IPS DF 6.9 (cell line): Measurements from ENCODE around the gene CDC14B.
A peak's percentile ranks its signal among the peaks of the same experiment; 100 is the strongest.
"Not testable (repeated sequence)": the region's sequence is repeated elsewhere in the genome, so short reads cannot be mapped to it uniquely, and the experiment has no call there.

Source experiments
- DNase-seq: peaks from one replicate; pipeline ENCODE4 v3.0.0-alpha.2; 2013; ENCODE audit warnings: low read depth, low spot score
- H3K27ac ChIP-seq: one replicate; pipeline ENCODE4 v1.5.1; 2013; ENCODE audit warnings: low read length, control low read depth
- H3K27me3 ChIP-seq: 2 replicates; pipeline ENCODE4 v1.6.1; 2013; ENCODE audit warnings: mild to moderate bottlenecking, low read length; ENCODE audit not compliant: control insufficient read depth, insufficient read depth
- H3K36me3 ChIP-seq: 2 replicates; pipeline ENCODE4 v1.6.1; 2013; ENCODE audit warnings: low read length; ENCODE audit not compliant: control insufficient read depth, insufficient read depth
- H3K4me1 ChIP-seq: 2 replicates; pipeline ENCODE4 v1.6.1; 2013; ENCODE audit warnings: low read length; ENCODE audit not compliant: control insufficient read depth, insufficient read depth
- H3K4me3 ChIP-seq: 2 replicates; pipeline ENCODE4 v1.5.1; 2013; ENCODE audit warnings: mild to moderate bottlenecking, low read length
- H3K9me3 ChIP-seq: 2 replicates; pipeline ENCODE4 v1.6.1; 2013; ENCODE audit warnings: low read length, inconsistent platforms; ENCODE audit not compliant: control insufficient read depth, insufficient read depth
- WGBS: extraction: QIAGEN DNeasy Blood & Tissue Kit; methylation state at CpG from one replicate; pipeline ENCODE4 v1.1.7; 2013; ENCODE audit warnings: mixed read lengths, missing lambda C conversion rate; ENCODE audit not compliant: insufficient read length, insufficient coverage; 5-methylcytosine and 5-hydroxymethylcytosine counted together

The CDC14B gene

GRCh38 chr9:96621618-96622017, 2.0 kb upstream of the CDC14B start:
- Histone ChIP-seq H3K27ac (no peak overlapping the region), H3K36me3 (no peaks in the 10 kb centered on the region), H3K9me3 (no peaks in the 10 kb centered on the region), H3K4me1 (peaks cover 2% of the 10 kb centered on the region; the same call in 1 of the 2 replicates), H3K27me3 (peaks cover 5% of the 10 kb centered on the region), H3K4me3 (no peak overlapping the region)
- no CpG with 5 or more reads among the region's 4 CpGs for WGBS
- no peak for DNase-seq

GRCh38 chr9:96620832-96621269, 1.2 kb upstream of the CDC14B start:
- no CpG with 5 or more reads among the region's 7 CpGs for WGBS
- no peak overlapping the region for H3K4me3 ChIP-seq
- DNase-seq: no peak
- H3K36me3 ChIP-seq: no peaks in the 10 kb centered on the region
- H3K27me3 ChIP-seq: peaks cover 5% of the 10 kb centered on the region
- H3K9me3 ChIP-seq: no peaks in the 10 kb centered on the region
- H3K27ac ChIP-seq: no peak overlapping the region
- peaks cover 2% of the 10 kb centered on the region; the same call in 1 of the 2 replicates for H3K4me1 ChIP-seq

GRCh38 chr9:96620181-96620514, 505 bp upstream of the CDC14B start:
- Histone ChIP-seq H3K9me3 (no peaks in the 10 kb centered on the region), H3K4me3 (peak overlapping the region; percentile 71; the same call in 1 of the 2 replicates), H3K27me3 (peaks cover 5% of the 10 kb centered on the region), H3K36me3 (no peaks in the 10 kb centered on the region), H3K27ac (no peak overlapping the region), H3K4me1 (peaks cover 2% of the 10 kb centered on the region; the same call in 1 of the 2 replicates)
- DNase-seq: no peak
- no CpG with 5 or more reads among the region's 11 CpGs for WGBS

DNA sequence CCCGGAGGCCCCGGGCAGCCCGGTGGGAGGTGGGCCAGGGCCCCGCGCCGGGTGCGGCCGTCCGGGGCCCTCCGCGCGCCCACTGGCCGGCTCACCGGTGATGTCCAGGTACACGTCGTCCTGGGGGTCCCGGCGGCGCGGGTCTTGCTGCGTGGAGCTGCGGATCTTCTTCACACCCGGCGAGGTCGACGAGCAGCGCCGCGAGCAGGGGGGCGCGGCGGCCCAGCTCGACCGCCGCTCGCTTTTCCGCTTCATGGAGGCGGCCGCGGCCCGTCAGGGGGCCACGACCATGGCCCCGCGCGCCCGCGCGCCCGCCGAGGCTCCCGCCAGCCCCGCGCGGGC, 548 bp downstream of the CDC14B start:
- Histone ChIP-seq H3K27me3 (peaks cover 5% of the 10 kb centered on the region), H3K36me3 (no peaks in the 10 kb centered on the region), H3K4me3 (peak overlapping the region; percentile 71; the same call in 1 of the 2 replicates), H3K4me1 (peaks cover 2% of the 10 kb centered on the region; the same call in 1 of the 2 replicates), H3K9me3 (no peaks in the 10 kb centered on the region), H3K27ac (no peak overlapping the region)
- WGBS: no CpG with 5 or more reads among the region's 54 CpGs
- no peak for DNase-seq

DNA sequence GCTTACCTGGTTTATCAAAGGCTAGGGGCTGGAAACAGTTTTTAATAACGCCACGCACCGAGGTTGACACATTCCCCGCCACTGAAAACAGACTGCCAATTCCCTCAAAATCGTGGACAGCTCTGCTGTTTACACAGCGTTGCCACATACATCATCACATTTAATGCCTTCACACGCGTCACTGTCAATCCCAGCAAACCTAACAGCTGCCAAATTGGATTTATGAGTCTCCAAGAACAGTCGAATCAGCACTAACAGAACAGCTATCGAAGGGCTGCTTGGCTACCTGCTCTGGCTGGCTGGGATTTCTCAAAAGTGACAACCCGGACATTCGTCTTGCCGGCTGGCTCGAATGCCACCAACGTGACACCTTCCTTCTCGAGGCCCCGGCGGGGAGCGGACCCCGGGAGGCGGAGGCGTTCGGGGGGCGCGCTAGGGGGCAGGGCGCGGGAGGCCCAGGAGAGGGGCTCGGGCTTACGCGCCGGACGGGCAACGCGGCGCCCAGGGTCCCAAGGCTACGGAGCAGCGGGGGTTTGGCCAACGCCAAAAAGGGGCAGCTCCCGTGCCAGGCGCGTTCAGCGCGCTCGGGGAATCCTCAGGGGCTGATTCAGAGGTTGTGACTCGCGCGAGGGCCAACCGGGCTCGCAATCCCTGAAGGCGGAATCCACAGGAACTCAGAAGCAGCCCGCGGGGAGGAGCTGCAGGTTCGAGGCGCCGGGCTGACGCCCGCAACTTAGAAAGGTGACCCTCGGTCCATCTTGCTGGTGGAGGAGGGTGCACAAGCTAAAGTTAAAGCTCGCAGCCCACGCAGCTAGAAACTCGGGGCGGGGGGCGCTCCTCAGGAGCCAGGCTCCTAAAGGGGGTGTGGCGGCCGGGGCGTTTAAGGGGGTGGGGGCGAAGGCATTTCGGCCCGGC, 1.2 kb downstream of the CDC14B start:
- DNase-seq: no peak
- H3K27ac ChIP-seq: no peak overlapping the region
- no CpG with 5 or more reads among the region's 69 CpGs for whole genome bisulfite sequencing
- H3K4me3 ChIP-seq: peak overlapping the region; percentile 71; the same call in 1 of the 2 replicates
- no peaks in the 10 kb centered on the region for H3K36me3 ChIP-seq
- H3K9me3 ChIP-seq: no peaks in the 10 kb centered on the region
- H3K27me3 ChIP-seq: peaks cover 5% of the 10 kb centered on the region
- peaks cover 2% of the 10 kb centered on the region; the same call in 1 of the 2 replicates for H3K4me1 ChIP-seq

- Histone ChIP-seq H3K4me1 (peaks cover 2% of the 10 kb centered on the region; the same call in 1 of the 2 replicates), H3K36me3 (no peaks in the 10 kb centered on the region), H3K27me3 (peaks cover 5% of the 10 kb centered on the region), H3K27ac (no peak overlapping the region), H3K9me3 (no peaks in the 10 kb centered on the region), H3K4me3 (no peak overlapping the region)
- no peak for DNase-seq
- 100% methylated on average over 2 of the region's 22 CpGs for WGBS
Observed at GRCh38 chr9:96617439-96618185, 2.0 kb downstream of the CDC14B start.

DNA sequence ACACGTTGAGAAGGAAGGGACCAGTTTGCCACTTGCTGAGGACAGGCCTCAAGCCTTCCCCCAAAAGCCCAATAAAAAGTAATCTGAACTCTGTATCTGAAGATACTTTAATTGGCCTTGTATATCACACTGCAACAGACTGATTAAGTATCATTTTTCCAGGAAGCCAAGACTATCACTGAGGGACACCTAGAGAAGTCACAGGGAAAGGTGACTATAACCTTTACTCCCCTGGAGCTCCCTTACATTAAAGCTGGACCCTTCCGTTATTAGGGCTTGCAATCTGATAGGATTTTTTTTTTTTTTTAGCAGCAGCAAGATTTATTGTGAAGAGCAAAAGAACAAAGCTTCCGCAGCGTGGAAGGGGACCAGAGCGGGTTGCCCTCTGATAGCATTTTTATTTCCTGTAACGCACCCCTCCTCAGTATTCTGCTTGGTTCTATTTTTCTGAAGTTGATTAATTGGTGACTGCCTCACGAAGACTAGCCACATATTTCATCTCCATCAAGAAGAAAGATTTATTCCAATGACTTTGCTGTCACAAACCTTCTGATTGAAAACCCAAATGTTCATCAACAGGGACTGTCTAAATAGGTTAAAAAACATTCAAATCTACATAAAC, 2.7 kb downstream of the CDC14B start:
- no peak for DNase-seq
- no CpG with 5 or more reads among the region's 7 CpGs for WGBS
- Histone ChIP-seq H3K4me1 (peaks cover 6% of the 10 kb centered on the region; the same call in 1 of the 2 replicates), H3K36me3 (no peaks in the 10 kb centered on the region), H3K9me3 (no peaks in the 10 kb centered on the region), H3K4me3 (no peak overlapping the region), H3K27ac (no peak overlapping the region), H3K27me3 (peaks cover 5% of the 10 kb centered on the region)

DNA sequence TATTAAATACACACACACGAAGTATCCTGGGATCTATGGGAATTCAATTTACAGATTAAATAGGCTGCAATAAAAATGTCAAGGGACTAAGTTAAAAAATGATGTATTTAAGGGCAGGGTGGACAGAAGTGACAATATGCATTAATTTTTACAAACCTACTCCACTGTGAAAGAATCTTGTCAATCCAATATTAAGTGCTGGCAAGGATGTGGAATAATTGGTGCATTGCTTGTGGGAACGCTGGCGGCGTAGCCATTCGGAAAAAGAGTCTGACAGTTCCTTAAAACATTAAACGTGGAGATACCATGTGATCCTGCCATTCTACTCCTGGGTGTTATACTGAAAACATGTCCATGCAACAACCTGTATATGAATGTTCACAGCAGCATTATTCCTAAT, 4.2 kb downstream of the CDC14B start:
- H3K27ac ChIP-seq: no peak overlapping the region
- no CpG with 5 or more reads among the region's 6 CpGs for WGBS
- no peaks in the 10 kb centered on the region for H3K36me3 ChIP-seq
- H3K9me3 ChIP-seq: no peaks in the 10 kb centered on the region
- peaks cover 6% of the 10 kb centered on the region; the same call in 1 of the 2 replicates for H3K4me1 ChIP-seq
- DNase-seq: no peak
- no peak overlapping the region for H3K4me3 ChIP-seq
- H3K27me3 ChIP-seq: peaks cover 5% of the 10 kb centered on the region

DNA sequence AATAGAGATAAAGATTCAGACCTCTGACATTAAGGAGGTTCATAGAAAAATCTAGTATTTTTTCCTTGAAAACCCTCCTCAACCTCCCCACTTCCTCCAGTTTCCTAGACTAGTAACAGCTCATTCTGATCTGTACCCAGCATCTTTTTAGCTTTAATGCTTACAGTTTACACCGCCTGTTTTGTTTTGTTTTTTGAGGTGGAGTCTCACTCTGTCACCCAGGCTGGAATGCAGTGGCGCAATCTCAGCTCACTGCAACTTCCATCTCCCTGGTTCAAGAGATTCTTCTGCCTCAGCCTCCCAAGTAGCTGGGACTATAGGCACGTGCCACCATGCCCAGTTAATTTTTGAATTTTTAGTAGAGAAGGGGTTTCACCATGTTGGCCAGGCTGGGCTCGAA, 5.0 kb downstream of the CDC14B start:
- not testable (repeated sequence) for H3K4me1 ChIP-seq, H3K4me3 ChIP-seq, H3K9me3 ChIP-seq, DNase-seq, H3K27me3 ChIP-seq, H3K36me3 ChIP-seq, H3K27ac ChIP-seq
- WGBS: no CpG with 5 or more reads among the region's 4 CpGs

DNA sequence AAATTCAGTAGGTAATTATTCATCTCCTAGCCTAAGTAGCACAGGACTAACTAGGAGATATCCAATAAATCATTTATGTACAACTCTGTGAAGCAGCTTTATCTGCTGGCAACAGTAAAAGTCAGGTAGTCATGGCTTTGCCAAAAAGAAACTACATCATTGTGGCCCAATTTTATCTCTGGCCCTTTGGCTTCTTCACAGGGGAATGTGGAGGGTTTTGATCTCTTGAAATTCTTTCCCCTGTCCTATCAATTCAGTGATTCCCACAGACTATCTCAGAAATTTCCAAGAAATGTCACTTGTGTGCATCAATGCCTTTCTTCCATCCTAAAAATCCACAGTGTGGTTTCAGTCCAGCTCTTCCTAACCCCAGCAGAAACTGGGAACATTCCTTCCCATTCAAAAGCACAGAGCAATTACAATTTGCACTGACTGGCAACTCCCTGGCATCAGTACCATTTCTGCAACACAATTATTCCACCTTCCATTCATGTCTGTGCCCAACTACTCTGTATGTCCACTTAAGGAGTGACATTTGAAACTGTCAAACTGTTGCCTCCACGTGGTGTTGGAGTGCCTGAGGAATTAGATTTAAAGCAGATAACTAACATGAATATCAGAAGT, 6.6 kb downstream of the CDC14B start:
- no CpG with 5 or more reads among the region's 1 CpG for WGBS
- DNase-seq: no peak
- H3K27me3 ChIP-seq: peaks cover under 1% of the 10 kb centered on the region; the same call in 1 of the 2 replicates
- peaks cover 4% of the 10 kb centered on the region; the same call in 1 of the 2 replicates for H3K4me1 ChIP-seq
- no peaks in the 10 kb centered on the region for H3K36me3 ChIP-seq
- H3K27ac ChIP-seq: no peak overlapping the region
- no peaks in the 10 kb centered on the region for H3K9me3 ChIP-seq
- no peak overlapping the region for H3K4me3 ChIP-seq
